Muscle layer of colon (tissue), 2 donors: Measurements from ENCODE around the gene EIF4E3.

Experiments
- H3K27ac ChIP-seq: one replicate; pipeline ENCODE4 v1.7.0; 2013; ENCODE audit warnings: low read depth, mild to moderate bottlenecking, low read length, moderate library complexity
- H3K27me3 ChIP-seq, 2 donors: one replicate each; pipeline ENCODE4 v1.7.0; 2013; ENCODE audit warnings: low read length in 2 of 2, mild to moderate bottlenecking in 2 of 2; ENCODE audit not compliant: insufficient read depth in 2 of 2, control insufficient read depth in 1 of 2
- H3K36me3 ChIP-seq: one replicate; pipeline ENCODE4 v1.7.0; 2013; ENCODE audit warnings: mild to moderate bottlenecking, low read length; ENCODE audit not compliant: insufficient read depth
- H3K4me1 ChIP-seq: one replicate; pipeline ENCODE4 v1.7.0; 2013; ENCODE audit warnings: mild to moderate bottlenecking, low read length; ENCODE audit not compliant: insufficient read depth
- H3K4me3 ChIP-seq, 2 donors: one replicate each; pipeline ENCODE4 v1.7.0; 2013; ENCODE audit warnings: low read length in 2 of 2, low read depth in 1 of 2, mild to moderate bottlenecking in 1 of 2, moderate library complexity in 1 of 2
- H3K9ac ChIP-seq: one replicate; pipeline ENCODE4 v1.7.0; 2013; ENCODE audit warnings: low read length
- H3K9me3 ChIP-seq: one replicate; pipeline ENCODE4 v1.7.0; 2013; ENCODE audit warnings: mild to moderate bottlenecking, low read length
- donor health status: abdominal sarcoma.
- donor health status: Adenocarcinoma of cecum.

Gene EIF4E3

DNA sequence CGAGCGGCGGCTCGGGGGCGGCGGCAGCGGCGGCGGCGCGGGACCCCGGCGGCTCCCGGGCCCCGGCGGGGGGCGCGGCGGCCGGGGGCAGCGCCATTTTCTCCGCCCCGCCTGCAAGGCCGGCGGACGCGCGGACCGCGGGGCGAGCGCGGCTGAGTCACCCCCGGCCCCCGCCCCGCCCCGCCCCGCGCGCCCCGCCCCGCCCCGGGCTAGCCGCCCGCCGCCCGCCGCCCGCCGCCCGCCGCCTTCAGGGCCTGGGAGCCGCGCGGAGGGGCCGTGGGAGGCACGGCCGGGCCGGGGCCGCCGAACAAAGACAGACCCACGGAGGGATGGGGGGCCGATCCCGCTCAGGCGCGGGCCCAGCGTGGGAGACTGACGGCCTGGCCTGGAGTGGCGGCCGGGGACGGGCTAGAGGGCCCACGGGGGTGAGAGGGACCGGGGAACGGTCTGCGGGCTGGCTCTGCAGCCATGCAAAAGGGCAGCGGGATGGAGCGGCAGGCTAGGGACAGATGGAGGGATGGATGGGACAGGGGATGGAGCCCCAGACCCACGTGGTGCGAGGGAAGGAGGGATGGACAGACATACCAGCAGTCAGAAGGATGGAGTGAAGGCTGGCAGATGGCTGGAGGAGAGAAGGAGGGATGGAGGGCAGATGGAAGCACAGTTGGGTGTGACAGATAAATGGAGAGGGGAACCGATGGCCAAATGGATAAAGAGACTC is at the start of gene EIF4E3:
EIF4E3 (minus strand) TSS at position 132 of the 721 bp plus-strand sequence; CDS start at position 97, 35 bp downstream.
- Histone ChIP-seq H3K4me1 (peaks cover 22% of the 10 kb centered on the region), H3K9me3 (no peaks in the 10 kb centered on the region), H3K27ac (peak within 1 kb of the TSS; percentile 54), H3K27me3 (no peaks in the 10 kb centered on the region), H3K4me3 (peak within 1 kb of the TSS; percentile 75 to 86), H3K9ac (peak within 1 kb of the TSS; percentile 65), H3K36me3 (no peaks in the 10 kb centered on the region)

DNA sequence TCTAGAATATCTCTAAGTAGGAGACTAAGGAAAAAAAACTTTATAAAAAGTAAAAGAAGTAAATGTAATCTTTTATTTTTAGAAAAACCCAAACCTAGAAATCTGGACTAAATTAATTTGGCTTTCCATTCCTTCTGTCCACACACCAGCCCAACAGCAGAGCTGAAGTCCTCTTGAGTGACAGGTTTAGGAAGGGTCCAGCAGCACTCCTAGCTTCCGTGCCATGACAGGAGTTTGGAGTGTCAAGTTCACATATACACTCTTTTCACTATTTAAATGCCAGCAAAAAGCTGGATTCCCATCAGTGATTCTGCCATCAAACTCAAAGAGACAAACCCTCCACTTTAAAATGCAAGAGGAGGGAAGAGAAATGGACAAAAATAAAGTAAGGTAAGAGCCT is 46.7 kb upstream of the EIF4E3 start:
- no peaks in the 10 kb centered on the region for H3K36me3 ChIP-seq
- no peak overlapping the region for H3K27ac ChIP-seq
- no peak overlapping the region for H3K4me3 ChIP-seq
- H3K9ac ChIP-seq: no peak overlapping the region
- no peaks in the 10 kb centered on the region for H3K4me1 ChIP-seq
- no peaks in the 10 kb centered on the region for H3K9me3 ChIP-seq
- peaks cover 0 to 4% of the 10 kb centered on the region in 2 donors for H3K27me3 ChIP-seq

- Histone ChIP-seq H3K4me1 (no peaks in the 10 kb centered on the region), H3K9ac (no peak overlapping the region), H3K36me3 (no peaks in the 10 kb centered on the region), H3K27me3 (peaks cover 0 to 4% of the 10 kb centered on the region in 2 donors), H3K27ac (no peak overlapping the region), H3K9me3 (no peaks in the 10 kb centered on the region), H3K4me3 (no peak overlapping the region)
These were observed 45.9 kb upstream of the EIF4E3 start for GRCh38 chr3:71771126-71771525.

GRCh38 chr3:71763426-71763825 is 38.2 kb upstream of the EIF4E3 start:
- Histone ChIP-seq H3K4me1 (no peaks in the 10 kb centered on the region), H3K4me3 (no peak overlapping the region), H3K9ac (no peak overlapping the region), H3K27ac (no peak overlapping the region), H3K9me3 (no peaks in the 10 kb centered on the region), H3K27me3 (no peaks in the 10 kb centered on the region), H3K36me3 (no peaks in the 10 kb centered on the region)

DNA sequence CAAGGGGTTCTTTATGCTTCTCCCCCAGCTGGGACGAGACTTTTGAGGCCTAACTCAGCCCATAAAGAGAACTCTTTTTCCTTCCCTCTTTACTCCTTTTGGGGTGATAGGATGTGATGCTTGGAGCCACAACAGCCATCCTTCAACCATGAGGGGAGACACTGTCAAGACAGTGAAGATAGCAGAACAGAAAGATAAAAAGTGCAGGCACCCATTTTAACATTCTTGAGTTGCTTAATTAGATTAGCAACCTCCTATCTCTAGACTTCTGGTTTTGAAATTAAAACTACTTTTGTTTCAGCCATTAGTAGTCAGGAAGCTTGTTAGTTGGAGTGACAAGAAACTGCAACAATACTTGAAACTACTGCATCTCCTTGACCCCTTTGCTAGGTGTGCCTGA is 34.9 kb upstream of the EIF4E3 start:
- Histone ChIP-seq H3K4me1 (no peaks in the 10 kb centered on the region), H3K9me3 (no peaks in the 10 kb centered on the region), H3K9ac (no peak overlapping the region), H3K4me3 (no peak overlapping the region), H3K27ac (no peak overlapping the region), H3K36me3 (no peaks in the 10 kb centered on the region), H3K27me3 (no peaks in the 10 kb centered on the region)

GRCh38 chr3:71759401-71759800 is 34.2 kb upstream of the EIF4E3 start:
- H3K4me3 ChIP-seq: no peak overlapping the region
- no peaks in the 10 kb centered on the region for H3K9me3 ChIP-seq
- H3K4me1 ChIP-seq: no peaks in the 10 kb centered on the region
- H3K9ac ChIP-seq: no peak overlapping the region
- no peak overlapping the region for H3K27ac ChIP-seq
- H3K36me3 ChIP-seq: no peaks in the 10 kb centered on the region
- H3K27me3 ChIP-seq: no peaks in the 10 kb centered on the region

GRCh38 chr3:71758091-71758490 is 32.9 kb upstream of the EIF4E3 start:
- H3K27ac ChIP-seq: no peak overlapping the region
- no peaks in the 10 kb centered on the region for H3K9me3 ChIP-seq
- H3K4me3 ChIP-seq: no peak overlapping the region
- no peak overlapping the region for H3K9ac ChIP-seq
- H3K36me3 ChIP-seq: no peaks in the 10 kb centered on the region
- H3K27me3 ChIP-seq: no peaks in the 10 kb centered on the region
- H3K4me1 ChIP-seq: no peaks in the 10 kb centered on the region

- Histone ChIP-seq H3K4me3 (peak overlapping the region in 1 of 2 donors; percentile 20), H3K9ac (no peak overlapping the region), H3K9me3 (no peaks in the 10 kb centered on the region), H3K27ac (no peak overlapping the region), H3K27me3 (no peaks in the 10 kb centered on the region), H3K4me1 (no peaks in the 10 kb centered on the region), H3K36me3 (no peaks in the 10 kb centered on the region)
These were observed 29.5 kb upstream of the EIF4E3 start for GRCh38 chr3:71754610-71755253.

- no peaks in the 10 kb centered on the region for H3K9me3 ChIP-seq
- H3K4me1 ChIP-seq: no peaks in the 10 kb centered on the region
- no peak within 1 kb of the TSS for H3K27ac ChIP-seq
- H3K27me3 ChIP-seq: no peaks in the 10 kb centered on the region
- H3K4me3 ChIP-seq: peak within 1 kb of the TSS; percentile 43 to 50
- H3K9ac ChIP-seq: no peak within 1 kb of the TSS
- H3K36me3 ChIP-seq: no peaks in the 10 kb centered on the region
These were observed 28.8 kb upstream of the EIF4E3 start, which contains the start of gene GPR27 for GRCh38 chr3:71753701-71754609. GPR27 (plus strand) TSS chr3:71753855; CDS start chr3:71754050, 195 bp downstream.

DNA sequence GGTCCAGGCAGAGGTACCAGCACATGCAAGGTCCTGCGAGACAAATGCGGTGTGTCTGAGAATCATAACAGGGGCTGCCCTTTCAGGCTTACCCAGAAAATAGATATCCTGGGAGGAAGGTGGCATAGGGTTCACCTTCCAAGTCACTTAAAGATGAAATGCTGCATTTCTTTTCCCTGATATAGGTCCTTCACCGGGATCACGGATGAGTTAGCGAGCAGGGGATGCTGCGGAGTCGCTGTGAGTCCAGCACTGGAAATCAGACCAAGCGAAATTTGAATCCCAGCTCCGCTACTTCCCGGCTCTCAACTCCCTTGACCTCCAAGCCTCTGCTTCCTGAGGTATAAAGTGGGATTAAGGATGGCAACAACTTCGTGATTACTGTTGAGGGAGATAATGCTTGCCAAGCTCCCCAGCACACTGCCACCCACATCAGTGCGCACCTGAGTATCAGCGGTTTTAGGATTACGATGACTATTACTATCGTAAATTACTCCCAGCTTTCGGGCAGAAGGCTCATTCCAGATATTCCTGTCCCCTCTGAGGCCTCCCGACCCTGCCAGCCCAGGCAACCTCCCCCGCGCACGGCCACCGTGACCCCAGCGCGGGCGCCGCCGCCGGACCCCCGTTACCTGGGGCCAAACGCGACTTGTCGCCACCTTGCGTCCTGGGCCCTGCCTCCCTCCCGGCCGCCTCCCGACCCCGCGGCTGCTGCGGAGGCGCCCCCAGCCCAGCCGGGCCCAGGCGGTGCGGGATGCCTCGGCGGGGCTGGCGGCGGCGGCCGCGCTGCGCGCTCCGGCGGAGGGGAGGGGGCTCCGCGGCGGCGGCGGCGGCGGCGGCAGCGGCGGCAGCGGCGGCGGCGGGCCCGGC is 27.9 kb upstream of the EIF4E3 start:
- H3K36me3 ChIP-seq: no peaks in the 10 kb centered on the region
- H3K9ac ChIP-seq: no peak overlapping the region
- no peaks in the 10 kb centered on the region for H3K4me1 ChIP-seq
- no peak overlapping the region for H3K27ac ChIP-seq
- H3K27me3 ChIP-seq: no peaks in the 10 kb centered on the region
- no peaks in the 10 kb centered on the region for H3K9me3 ChIP-seq
- peak overlapping the region; percentile 43 to 50 for H3K4me3 ChIP-seq
